SK-N-SH (cell line): Measurements from ENCODE around the gene JAKMIP3.

Experiments used
- CTCF ChIP-seq: fragments of 200-600 bp; sonication (generic); IDR thresholded peaks from 2 replicates; pipeline ENCODE4 v1.6.1; 2017; ENCODE audit warnings: antibody characterized with exemption, mild to moderate bottlenecking, moderate library complexity
- MAX ChIP-seq: IDR thresholded peaks from 2 replicates; pipeline ENCODE4 v1.4.0; 2012; ENCODE audit warnings: low read depth
- TCF12 ChIP-seq: IDR thresholded peaks from 2 replicates; pipeline ENCODE4 v1.4.0; 2012

DNA sequence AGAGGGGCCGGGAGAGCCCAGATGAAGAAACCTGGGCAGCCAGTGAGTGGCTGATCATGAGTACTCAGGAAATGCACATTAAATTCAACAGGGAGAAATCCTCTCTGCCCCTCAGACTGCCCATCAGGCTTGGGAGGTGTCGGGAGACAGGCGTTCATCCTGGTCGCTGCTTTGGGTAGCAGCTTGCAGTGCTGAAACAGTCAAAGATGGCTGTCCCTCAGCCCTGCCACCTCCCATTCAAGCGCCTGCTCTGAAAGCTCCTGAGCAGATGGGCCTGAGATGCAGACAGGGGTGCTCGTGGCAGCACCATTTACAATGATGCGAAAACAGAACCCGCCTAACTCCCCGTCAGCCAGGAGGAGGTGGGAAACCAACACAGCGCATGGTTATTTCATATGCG lies 3.6 kb upstream of the JAKMIP3 start:
- TF ChIP-seq CTCF (no peak), TCF12 (no peak), MAX (no peak)
